ENCODE measurements around the gene TXNDC8.
"Not testable (repeated sequence)": the region's sequence is repeated elsewhere in the genome, so short reads cannot be mapped to it uniquely, and the experiment has no call there.

The TXNDC8 gene

DNA sequence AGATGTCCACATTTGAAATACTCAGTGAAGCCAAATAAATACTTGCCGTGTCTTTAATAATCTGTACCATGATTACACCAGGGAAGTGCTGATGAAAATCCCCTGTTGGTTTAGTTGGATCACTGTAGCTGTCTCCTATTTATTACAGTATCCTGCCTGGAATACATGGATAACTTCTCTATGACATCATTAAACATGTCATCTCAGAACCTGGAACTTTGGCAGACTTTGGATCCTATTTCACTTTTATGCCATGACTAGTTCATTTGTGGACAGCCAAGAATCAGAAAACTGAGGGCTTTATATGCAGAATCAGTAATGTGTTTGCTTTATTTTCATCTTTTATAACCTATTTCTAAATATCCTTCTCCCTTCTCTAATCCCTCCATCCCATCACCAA, at the start of gene TXNDC8:
TXNDC8 (minus strand) TSS at position 137 of the 400 bp plus-strand sequence.
- DNase-seq (ENCODE audit: low read depth): no peak

DNA sequence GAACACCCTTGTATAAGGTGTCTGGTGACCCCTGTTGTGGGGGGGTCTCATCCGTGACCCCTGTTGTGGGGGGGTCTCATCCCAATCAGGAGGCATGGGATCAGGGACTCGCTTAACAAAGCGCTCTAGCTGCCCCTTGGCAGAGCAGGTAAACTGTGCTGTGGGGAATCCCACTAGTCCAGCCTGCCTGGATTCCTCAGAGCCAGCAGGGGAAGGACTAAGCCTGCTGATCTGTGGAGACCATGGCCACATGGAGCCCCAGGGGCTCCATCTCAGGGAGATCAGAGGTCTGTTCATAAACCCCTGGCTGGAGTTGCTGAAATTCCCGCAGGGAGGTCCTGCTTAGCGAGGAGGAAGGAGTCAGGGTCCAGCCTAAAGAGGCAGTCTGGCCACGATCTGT, 45.8 kb upstream of the TXNDC8 start:
- DNase-seq (ENCODE audit: low read depth): no peak

DNA sequence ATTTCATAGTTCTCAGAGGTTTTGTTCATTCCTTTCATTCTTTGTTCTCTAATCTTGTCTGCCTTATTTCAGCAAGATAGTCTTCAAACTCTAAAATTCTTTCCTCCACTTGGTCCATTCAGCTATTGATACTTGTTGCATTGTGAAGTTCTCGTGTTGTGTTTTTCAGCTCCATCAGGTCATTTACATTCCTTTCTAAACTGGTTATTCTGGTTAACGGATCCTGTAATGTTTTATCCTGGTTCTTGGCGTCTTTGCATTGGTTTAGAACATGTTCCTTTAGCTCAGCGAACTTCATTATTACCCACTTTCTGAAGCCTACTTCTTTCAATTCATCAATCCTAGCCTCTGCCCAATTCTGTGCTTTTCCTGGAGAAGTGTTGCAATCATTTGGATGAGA, 45.1 kb upstream of the TXNDC8 start:
- no peak for DNase-seq (ENCODE audit: low read depth)

DNA sequence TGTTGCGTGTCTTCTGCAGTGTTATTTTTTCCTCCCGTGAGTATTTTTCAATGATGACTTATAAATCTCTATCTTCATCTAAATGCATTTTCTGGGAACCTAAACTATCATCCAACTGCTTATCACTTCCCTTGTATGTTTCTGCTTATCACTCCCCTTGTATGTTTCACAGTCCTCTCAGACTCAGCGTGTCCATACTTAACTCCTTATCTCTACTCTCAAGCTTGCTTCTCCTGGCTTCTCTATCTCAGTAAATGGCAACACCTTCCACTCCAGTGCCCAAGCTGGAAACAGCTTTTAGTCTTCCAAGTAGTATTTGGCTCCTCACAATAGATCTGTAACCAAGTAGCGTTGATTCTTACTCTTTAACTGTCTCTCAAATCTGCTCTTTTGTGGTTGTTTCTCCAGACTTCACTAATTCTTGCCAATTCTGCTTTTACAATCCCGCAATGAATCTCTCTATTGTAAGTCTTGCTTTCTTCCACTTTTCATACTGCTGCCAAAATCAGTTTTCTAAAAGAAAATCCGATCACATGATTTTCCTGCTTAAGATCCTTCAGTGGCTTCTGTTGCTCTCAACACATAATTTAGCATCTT, 33.8 kb upstream of the TXNDC8 start:
- DNase-seq (ENCODE audit: low read depth): no peak

DNA sequence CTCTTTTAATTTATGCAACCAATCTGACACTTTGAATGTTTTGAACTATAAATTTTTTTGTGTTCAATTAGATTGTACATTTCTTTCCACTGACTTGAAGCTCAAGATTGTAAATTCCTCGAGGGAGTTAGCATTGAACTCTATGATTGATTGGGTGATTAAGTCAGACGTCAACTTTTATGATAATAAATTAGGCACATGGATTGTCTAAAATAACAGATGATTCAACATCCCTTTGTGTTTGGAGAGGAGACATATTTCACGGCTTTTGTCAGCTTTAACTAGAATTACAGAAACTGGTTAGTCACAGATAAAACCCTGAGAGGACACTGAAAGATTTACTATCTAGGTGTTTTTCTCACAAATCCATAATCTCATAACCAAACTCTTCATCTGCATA, 32.7 kb upstream of the TXNDC8 start:
- DNase-seq (ENCODE audit: low read depth): no peak

DNA sequence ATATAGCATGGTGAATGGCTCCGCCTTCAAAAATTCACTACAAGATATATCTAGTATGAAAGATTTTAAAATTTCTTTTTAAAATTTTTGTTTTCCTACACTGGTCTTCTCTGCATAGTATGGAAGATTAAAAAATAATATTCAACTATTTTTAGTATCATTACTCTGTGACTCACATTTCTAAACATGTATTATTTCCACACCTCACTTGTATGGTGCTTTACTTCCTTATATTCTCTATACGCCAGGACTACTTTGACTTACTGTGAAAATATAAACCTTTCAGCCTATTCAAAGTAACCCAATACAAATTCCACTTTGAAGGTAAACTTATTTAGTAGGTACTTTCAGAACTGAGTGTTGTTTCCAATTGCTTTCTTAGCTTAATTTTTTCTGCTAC, 26.8 kb upstream of the TXNDC8 start:
- DNase-seq (ENCODE audit: low read depth): no peak

DNA sequence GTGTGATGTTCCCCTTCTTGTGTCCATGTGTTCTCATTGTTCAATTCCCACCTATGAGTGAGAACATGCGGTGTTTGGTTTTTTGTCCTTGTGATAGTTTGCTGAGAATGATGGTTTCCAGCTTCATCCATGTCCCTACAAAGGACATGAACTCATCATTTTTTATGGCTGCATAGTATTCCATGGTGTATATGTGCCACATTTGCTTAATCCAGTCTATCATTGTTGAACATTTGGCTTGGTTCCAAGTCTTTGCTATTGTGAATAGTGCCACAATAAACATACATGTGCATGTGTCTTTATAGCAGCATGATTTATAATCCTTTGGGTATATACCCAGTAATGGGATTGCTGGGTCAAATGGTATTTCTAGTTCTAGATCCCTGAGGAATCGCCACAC, 21.3 kb upstream of the TXNDC8 start:
- DNase-seq (ENCODE audit: low read depth): not testable (repeated sequence)

DNA sequence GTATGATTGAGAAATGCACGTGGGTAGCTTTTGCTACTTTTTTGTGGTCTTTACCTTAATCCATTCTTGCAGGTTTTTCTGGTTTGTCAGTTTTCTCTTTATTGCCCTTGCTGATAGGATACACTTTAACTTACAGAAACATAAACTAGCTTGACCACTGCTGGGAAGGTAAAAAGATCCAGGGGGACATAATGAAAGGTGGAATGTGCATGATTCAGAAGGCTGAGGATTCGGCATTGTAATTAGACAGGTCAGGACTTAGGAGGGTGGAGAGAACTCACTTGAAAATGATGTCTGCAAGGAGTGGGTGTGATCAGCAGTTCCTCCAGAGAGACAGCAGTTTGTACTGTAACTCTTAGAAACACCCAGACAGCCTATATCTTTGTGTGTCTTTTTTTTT, 19.8 kb upstream of the TXNDC8 start:
- no peak for DNase-seq (ENCODE audit: low read depth)

DNA sequence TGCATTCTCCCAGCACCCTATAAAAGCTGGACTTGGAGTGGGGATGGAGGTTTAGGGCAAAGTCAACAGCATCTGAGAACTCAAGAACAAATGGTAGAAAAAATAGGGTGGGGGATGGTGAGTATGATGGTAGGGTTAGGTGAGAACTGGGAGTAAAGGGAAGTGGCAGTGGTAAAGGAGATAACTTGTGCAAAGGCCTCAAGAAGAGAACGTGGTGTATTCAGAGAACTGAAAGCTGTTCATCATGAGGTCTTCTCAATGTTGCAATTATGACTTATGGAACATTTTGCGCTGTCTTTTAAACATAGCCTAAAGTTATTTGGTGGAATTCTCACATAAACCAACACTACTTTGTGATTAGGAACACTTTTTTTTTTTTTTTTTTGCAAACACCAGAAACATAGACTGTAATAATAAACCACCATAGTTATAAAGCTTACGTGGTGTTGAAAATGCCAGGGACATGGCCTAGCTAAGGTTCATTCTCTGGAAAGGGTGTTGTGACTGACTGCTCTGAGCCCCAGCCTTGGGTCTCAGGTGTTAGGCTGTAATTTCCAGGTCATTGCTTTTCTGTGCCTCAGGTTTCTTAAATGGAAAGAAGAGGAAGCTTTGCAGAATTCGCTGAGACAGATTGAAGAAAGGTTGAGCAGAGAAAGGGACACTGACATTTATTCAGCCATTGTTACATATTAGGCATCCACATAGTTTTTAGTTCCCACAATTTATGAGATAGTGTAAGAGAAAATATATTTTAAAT, 19.2 kb upstream of the TXNDC8 start:
- DNase-seq (ENCODE audit: low read depth): no peak

DNA sequence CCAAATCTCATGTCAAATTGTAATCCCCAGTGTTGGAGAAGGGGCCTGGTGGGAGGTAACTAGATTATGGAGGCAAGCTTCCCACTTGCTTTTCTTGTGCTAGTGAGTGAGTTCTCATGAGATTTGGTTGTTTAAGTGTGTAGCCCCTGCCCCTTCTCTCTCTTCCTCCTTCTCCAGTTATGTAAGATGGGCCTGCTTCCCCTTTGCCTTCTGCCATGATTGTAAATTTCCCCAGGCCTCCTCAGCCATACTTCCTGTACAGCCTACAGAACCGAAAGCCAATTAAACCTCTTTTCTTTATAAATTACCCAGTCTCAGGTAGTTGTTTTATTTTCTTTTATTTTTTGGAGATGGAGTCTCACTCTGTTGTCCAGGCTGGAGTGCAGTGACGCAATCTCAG, 18.2 kb upstream of the TXNDC8 start:
- no peak for DNase-seq (ENCODE audit: low read depth)

DNA sequence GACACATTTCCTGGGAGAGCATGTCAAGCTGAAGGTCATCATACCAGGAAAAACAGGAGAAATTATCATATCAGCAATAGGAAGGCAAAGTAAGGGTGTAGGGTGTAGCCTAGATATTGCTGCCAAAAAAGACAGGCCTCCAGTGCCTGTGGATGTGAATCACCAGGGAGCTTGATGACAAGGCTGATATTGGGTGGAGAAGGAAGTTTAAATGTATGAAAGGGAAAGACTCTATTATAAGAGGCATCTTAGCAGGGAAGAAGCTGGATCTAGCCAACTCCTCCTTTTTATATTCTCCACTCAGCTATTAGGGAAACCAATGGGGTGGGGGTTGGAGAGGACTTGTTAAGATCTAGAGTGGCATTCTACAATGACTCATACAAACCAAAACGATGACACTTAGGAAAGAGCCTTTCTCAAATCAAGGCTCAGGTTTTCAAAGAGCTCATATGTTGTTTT, 13.4 kb upstream of the TXNDC8 start:
- DNase-seq (ENCODE audit: low read depth): no peak

DNA sequence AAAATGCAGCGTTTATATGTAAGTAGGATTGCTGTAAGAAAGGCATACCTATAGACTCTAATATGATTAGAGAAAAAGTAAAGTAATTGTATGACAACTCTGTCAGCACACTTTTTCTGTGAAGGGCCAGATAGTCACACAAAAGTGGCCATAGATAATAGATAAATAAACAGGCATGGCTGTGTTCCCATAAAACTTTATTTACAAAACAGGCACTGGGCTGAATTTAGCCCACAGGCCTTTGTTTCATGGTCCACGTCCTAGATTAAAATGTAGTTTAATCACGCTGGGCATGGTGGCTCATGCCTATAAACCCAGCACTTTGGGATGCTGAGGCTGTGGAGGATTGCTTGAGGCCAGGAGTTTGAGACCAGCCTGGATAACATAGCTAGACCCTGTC, 8.7 kb upstream of the TXNDC8 start:
- DNase-seq (ENCODE audit: low read depth): no peak

DNA sequence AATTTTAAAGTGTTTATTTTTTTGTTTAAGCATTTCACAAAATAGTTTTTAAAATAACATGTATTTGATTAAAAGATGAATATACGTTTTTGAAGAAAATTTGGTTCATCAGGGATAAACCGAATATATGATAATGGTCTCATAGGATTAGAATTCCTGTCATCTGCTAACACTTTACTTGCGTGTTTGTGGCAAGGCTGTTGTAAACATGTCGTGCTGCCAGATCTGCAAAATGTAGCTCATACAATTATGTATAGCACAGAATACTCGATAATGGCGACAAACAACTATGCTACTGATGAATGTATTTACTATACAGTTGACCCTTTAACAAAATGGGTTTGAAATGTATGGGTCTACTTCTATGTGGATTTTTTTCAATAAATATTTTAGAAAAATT, 7.2 kb upstream of the TXNDC8 start:
- DNase-seq (ENCODE audit: low read depth): no peak

DNA sequence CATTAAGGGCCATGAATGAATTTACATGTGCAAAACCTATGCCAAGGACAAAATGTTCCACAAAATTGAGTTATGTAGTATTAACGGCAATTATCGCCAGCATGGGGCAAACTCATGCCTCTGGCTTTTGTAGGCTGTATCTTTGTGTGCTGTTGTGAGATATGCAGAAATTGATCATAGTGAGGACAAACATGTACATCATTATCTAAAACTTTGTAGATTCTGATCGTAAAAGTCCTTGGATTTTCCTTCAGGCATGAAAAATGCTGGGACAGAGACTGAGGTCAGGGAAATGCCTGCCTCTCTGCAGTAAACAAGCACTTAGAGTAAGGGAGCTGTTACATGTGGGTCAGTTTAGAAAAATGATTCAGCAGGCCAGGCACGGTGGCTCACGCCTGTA, 5.9 kb upstream of the TXNDC8 start:
- DNase-seq (ENCODE audit: low read depth): no peak

DNA sequence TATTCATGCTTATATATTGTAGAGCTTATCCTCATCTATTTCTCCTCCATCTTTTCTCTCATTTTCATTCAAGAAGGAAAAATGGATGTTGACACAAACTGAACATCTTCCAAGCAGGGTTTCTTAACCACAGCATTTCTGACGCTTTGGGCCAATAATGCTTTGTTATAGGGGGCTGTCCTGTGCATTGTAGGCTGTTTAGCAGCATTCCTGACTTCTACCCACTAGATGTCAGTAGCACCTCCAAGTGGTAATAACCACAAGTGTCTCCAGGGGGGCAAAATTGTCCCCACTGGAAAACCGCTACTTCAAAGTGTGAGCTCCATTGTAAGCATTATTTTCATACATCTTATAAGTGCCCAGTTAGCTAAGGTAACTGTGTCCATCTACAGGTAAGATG, 2.6 kb upstream of the TXNDC8 start:
- DNase-seq (ENCODE audit: low read depth): no peak

DNA sequence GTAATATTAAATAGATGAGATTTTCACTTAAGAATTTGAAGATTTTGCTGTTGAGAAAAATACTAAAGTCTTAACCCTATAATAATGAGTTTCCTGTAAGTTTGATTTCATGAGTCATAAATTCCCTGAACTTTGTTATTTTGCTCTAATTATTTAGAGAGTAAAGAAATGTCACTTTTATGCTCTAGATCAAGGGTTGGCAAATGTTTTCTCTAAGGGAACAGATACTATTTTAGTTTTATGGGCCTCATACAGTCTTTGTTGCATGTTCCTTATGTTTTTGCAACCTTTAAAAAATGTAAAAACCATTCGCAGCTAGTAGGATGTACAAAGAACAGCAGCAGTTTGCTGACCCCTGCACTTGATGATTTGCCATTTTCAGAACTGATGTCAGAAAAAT, 480 bp upstream of the TXNDC8 start:
- DNase-seq (ENCODE audit: low read depth): no peak

DNA sequence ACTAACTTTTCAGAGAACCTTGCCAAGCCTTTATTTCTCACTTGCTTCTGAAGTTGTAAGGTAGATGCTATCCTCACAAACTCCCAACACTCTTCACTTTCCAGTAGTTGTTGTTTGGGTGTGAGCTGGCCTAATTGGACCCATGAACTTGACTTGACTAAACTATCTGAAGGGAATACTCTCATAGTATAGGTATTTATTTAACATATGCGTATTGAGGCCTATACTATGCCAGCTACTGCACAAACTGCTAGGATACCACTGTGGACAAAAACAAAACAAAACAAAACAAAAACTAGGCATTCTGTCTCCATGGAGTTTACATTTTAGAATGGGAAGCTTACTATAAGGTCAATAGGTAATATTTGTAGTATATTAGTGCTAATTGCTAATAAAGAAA, 1.3 kb downstream of the TXNDC8 start:
- DNase-seq (ENCODE audit: low read depth): no peak

DNA sequence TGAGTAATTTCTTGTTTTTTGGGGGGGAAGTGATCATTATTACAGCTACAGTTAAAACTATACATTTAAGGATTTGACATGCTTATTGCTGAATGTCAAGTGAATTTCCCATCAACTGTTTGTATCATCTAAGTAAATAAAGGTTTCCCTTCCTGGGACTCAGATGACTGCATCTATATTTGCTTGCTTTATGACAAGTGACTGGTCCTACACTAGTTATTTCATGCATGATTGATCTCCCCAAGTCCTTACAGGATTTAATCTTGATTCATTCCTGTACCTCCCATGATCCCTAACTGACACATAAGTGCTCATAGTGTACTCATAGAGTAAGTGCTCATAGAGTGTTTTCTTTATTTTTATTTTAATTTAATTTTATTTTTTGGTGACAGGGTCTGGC, 2.8 kb downstream of the TXNDC8 start:
- DNase-seq (ENCODE audit: low read depth): no peak

DNA sequence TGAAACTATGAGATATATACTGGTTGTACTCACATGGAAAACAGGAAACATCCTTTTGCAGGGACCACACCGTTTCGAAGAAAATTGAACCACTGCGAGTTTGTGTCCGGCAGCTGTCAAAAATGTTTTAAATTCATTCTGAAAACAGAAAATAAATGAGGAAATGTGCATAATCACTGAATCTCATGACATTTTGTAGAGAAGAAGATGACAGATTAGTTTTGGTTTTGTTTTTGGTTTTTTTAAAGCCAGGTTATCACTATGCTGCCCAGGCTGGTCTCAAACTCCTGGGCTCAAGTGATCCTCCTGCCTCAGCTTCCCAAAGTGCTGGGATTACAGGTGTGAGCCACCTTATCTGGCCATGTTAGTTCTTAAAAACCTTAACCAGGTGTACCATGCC, 3.5 kb downstream of the TXNDC8 start:
- DNase-seq (ENCODE audit: low read depth): no peak

DNA sequence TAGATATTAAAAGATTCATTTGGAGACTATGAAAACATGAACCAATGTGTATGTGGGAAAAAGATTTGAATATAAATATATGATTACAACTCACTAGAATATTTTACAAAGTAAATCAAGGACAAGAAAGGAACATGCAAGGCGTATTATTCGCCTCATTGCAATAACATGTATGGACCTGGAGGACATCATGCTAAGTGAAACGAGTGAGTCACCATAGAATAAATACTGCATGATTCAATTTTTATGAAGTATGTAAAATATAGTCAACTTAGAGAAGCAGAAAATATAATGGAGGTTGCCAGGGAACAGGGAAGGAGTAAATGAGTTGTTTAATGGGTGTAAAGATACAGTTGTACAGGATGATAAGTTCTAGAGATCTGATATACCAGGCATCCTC, 4.9 kb downstream of the TXNDC8 start:
- DNase-seq (ENCODE audit: low read depth): no peak

DNA sequence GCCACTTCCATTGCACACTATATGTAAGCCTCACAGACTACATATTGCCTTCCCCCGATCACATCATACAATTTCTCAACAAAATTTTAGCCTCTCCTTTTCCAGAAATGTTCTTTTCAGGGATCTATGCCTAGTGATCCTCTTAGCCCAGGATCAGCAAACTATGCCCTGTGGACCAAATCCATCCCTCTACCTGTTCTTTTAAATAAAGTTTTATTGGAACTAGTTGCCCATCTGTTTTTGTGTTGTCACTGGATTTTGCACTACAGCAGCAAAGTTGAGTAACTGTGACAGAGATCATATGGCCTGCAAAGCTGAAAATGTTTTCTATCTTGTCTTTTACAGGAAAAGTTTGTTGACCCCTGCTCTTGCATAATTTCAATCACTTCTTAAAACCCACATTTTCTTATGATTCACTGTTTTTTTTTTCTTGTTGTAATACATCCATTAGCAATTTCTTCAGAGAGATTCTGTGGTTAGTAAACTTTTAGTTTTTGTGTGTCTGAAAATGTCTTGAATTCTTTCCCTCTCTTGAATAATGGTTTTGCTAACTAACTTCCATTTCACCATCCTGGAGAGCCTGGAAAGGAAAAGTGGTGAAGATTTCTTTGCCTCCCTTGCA, 7.1 kb downstream of the TXNDC8 start:
- no peak for DNase-seq (ENCODE audit: low read depth)

DNA sequence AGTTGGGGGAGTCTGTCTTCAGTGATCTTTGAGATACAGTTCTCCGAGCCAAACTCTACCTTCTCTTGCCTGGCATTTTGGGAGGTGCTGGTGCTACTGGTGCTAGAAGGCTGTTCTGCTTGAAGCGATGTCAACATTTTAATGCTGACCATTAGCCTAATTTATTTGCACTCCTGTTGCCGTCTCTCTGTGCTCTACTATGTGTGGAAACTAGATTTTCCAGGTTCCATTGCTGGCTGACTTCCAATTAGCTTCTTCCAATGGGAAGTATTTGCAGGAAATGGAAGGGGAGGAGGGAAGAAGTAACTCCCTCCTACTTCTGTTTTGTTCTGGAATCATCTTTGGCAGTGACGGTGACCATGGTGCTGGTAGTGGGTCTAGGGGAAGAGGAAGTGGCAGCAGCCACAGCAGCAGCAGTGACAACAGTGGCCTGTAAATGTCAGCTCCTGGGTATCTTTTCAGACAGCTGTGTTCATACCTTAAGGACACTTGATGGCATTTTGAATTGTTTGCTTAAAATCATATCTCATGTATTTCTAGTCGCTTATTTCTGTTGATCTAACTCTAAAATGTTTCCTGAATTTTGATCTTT, 7.9 kb downstream of the TXNDC8 start:
- DNase-seq (ENCODE audit: low read depth): no peak

DNA sequence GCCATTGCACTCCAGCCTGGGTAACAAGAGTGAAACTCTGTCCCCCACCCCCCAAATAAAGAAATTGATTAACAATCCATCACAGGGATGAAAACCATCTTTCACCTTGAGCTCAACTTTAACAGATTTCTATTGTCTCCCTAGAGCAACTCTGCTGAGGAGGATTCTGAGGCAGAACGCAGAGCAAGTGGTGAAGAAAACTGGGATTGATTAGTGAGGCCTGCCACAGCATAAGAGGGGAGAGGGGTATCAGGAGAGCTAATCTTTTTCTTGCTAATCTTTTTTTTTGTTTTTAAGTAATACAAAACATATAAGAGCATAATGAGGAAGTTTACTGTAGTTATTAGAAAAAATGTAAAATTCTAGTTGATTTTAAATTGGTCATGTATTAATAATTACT, 8.9 kb downstream of the TXNDC8 start:
- DNase-seq (ENCODE audit: low read depth): no peak
